Stimulated activated CD4-positive, alpha-beta T cell treated with anti-CD3 and anti-CD28 coated beads, Interleukin-15, amount 100 ng/mL, for 24 hours (primary cell): ENCODE results near the gene OBSCN.

Experiments used
- DNase-seq: peaks from one replicate; pipeline ENCODE4 v3.0.0-alpha.2; 2020

Gene OBSCN

DNA sequence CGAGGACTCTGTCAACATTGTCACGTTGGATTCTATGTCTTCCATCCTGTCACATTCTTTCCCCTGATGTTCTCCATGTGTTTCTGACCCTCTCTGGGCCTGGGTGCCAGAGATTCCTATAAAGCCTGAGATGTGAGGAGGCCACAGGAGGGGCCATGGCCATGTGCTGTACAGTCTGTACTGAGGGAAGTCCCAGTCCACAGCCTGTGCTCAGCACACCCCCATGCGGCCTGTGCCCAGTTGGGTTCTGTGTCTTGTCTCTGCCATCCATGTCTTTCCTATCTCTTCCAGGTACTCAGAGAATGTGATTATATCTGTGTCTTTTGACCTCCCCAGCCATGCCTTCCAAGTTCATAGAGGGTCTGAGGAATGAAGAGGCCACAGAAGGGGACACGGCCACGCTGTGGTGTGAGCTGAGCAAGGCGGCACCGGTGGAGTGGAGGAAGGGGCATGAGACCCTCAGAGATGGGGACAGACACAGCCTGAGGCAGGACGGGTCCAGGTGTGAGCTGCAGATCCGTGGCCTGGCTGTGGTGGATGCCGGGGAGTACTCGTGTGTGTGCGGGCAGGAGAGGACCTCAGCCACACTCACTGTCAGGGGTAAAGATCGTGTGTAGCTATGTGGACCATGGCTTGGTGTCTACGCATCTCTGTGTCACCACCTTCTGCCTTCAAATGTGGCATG, 86.1 kb downstream of the OBSCN start:
- DNase-seq: no peak

- DNase-seq: no peak
These were observed 86.9 kb downstream of the OBSCN start for GRCh38 chr1:228294717-228295116.

DNA sequence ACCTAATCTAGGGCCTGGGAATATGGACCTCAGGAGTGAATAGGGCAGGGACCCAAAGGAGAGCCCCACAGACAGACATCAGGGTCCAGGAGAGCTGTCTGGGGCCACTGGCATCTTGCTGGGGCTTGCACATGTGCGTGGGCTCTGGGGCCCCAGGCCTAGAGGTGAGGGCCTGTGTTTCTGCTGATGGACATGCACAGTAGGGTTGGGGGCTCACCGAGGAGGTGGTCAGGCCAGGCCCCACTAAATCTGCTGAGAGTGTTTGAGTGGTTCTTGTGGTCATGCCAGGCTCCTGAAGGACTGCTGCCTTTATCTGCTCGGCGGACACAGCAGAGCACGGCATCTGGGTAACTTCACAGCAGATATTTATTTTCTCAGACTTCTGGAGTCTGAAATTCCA, 87.4 kb downstream of the OBSCN start:
- DNase-seq: no peak

- DNase-seq: no peak
These were observed 88.1 kb downstream of the OBSCN start for GRCh38 chr1:228295981-228296380.

DNA sequence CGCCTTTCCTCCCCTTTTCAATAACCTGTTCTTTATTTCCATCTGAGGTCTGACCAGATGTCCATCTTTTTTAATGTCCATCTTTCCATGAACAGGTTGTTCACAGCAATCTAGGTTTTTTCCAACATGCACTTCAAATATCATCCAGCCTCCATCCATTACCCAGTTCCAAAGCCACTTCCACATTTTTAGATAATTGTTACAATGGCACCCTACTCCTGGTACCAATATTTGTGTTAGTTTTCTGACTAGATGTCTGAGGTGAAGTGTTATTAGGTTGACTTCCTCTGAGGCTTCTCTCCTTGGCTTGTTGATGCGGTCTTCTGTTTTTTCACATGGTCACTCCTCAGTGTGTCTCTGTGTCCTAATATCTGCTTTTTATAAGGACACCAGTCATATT, 89.4 kb downstream of the OBSCN start:
- DNase-seq: no peak

GRCh38 chr1:228297822-228298221, 90.0 kb downstream of the OBSCN start:
- DNase-seq: no peak

GRCh38 chr1:228298471-228298870, 90.6 kb downstream of the OBSCN start:
- DNase-seq: no peak

- DNase-seq: no peak
These were observed 91.4 kb downstream of the OBSCN start for GRCh38 chr1:228299211-228299610.

DNA sequence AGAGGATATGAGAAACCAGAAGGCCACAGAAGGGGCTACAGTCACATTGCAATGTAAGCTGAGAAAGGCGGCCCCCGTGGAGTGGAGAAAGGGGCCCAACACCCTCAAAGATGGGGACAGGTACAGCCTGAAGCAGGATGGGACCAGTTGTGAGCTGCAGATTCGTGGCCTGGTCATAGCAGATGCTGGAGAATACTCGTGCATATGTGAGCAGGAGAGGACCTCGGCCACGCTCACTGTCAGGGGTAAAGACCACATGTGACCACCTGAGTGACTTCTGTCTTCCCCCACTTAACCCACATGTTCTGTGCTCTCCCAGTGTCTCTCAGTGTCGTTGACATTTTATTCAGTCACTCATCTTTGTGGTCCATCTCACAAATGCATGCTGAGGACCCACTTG, 92.1 kb downstream of the OBSCN start:
- DNase-seq: no peak

DNA sequence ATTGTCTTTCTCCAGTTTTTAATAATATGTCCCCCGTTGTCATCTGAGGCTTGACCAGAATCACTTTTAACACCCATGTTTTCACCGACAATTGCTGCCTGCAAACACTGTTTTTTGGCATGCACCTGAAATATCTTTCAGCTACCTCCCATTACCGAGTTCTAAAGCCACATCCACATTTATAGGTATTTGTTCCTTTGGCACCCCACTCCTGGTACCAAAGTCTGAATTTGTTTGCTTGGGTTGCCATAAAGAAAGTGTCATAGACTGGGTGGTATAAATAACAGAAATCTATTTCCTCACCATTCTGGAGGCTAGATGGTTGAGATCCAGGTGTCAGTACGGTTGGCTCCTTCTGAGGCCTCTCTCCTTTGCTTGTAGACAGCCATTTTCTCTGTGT, 94.2 kb downstream of the OBSCN start:
- DNase-seq: no peak

GRCh38 chr1:228303596-228303995, 95.8 kb downstream of the OBSCN start:
- DNase-seq: no peak

DNA sequence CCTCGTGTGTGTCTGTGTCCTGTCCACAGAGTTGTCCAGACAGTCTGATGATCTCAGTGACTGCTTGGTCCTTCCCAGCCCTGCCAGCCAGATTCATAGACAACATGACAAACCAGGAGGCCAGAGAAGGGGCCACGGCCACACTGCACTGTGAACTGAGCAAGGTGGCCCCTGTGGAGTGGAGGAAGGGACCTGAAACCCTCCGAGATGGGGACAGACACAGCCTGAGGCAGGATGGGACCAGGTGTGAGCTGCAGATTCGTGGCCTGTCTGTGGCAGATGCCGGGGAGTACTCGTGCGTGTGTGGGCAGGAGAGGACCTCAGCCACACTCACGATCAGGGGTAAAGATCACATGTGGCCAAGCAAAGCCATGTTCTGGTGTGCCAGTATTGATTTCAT, 96.4 kb downstream of the OBSCN start:
- DNase-seq: no peak

DNA sequence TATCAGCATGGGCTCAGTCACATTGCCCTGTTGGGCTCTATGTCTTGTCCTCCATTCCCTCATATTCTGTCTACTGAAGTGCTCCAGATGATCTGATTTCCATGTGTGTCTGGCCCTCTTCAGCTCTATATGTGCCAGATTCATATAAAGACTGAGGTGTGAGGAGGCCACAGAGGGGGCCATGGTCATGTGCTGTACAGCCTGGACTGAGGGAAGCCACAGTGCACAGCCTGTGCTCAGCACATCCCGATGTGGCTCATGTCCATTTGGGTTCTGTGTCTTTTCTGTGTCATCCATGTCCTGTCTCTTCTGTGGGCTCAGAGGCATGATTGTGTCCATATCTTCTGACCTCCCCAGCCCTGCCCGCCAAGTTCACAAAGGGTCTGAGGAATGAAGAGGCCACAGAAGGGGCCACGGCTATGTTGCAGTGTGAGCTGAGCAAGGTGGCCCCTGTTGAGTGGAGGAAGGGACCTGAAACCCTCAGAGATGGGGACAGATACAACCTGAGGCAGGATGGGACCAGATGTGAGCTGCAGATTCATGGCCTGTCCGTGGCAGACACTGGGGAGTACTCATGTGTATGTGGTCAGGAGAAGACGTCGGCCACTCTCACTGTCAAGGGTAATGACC, 97.0 kb downstream of the OBSCN start:
- DNase-seq: no peak

- no peak for DNase-seq
These were observed 97.9 kb downstream of the OBSCN start for GRCh38 chr1:228305721-228306152.

DNA sequence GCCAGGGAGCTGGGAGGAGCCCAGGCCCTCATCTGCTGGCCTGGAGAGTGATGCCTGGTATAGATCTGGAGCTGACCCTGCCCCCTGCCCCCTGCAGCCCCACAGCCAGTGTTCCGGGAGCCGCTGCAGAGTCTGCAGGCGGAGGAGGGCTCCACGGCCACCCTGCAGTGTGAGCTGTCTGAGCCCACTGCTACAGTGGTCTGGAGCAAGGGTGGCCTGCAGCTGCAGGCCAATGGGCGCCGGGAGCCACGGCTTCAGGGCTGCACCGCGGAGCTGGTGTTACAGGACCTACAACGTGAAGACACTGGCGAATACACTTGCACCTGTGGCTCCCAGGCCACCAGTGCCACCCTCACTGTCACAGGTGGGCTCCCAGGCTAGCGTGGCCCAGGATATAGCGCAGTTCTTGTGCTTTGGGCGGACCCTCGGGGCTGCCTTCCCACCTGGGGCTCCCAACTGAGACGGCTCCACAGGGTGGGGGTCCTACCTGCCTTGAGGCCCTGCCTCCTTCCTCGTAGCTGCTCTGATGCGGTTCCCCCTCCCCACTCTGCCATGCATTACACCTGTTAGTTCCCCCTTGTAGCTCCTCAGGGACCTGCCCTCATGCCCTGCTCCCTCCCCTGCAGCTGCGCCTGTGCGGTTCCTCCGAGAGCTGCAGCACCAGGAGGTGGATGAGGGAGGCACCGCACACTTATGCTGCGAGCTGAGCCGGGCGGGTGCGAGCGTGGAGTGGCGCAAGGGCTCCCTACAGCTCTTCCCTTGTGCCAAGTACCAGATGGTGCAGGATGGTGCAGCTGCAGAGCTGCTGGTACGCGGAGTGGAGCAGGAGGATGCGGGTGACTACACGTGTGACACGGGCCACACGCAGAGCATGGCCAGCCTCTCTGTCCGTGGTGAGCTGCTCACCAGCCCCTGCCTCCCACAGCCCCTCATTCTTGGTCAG, 98.7 kb downstream of the OBSCN start:
- DNase-seq: no peak

DNA sequence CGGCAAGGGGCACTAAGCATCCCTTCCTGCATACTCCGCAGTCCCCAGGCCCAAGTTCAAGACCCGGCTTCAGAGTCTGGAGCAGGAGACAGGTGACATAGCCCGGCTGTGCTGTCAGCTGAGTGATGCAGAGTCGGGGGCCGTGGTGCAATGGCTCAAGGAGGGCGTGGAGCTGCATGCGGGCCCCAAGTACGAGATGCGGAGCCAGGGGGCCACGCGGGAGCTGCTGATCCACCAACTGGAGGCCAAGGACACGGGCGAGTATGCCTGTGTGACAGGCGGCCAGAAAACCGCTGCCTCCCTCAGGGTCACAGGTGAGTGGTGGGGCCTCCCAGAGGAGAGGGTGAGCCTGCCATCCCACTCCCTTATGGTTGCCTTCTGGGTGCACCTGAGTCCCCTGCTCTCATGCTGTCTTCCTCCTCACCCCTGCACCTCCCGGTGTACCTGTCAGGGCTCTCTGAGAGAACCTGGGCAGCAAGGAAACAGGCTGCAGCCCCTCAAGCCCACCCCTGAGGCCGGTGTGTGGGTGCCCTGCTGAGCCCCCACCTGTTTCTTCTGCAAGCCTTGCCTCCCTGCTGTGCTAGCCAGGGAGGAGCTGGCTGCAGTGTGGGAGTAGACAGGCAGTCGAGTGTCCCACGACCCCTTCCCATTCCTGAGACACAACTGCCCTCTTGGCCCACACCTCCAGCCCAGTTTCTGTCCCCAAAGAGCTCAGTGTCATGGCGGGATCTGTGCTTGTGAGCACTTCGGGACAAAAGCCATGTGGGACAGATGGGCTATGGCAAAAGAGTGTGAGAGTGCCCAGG, 99.6 kb downstream of the OBSCN start:
- no peak for DNase-seq

DNA sequence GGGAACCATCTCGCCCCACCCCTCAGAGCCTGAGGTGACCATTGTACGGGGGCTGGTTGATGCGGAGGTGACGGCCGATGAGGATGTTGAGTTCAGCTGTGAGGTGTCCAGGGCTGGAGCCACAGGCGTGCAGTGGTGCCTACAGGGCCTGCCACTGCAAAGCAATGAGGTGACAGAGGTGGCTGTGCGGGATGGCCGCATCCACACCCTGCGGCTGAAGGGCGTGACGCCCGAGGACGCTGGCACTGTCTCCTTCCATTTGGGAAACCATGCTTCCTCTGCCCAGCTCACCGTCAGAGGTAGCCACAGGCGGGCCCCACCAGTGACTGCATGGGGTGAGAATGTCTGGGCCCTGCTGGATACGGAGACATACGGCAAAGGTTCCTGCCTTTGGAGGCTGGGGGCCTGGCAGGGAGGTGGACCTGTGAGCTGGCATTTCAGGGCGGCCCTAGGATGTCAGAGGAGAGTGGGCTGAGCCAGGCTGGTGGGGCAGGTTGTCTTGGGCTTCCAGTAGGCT, 100.3 kb downstream of the OBSCN start:
- no peak for DNase-seq

DNA sequence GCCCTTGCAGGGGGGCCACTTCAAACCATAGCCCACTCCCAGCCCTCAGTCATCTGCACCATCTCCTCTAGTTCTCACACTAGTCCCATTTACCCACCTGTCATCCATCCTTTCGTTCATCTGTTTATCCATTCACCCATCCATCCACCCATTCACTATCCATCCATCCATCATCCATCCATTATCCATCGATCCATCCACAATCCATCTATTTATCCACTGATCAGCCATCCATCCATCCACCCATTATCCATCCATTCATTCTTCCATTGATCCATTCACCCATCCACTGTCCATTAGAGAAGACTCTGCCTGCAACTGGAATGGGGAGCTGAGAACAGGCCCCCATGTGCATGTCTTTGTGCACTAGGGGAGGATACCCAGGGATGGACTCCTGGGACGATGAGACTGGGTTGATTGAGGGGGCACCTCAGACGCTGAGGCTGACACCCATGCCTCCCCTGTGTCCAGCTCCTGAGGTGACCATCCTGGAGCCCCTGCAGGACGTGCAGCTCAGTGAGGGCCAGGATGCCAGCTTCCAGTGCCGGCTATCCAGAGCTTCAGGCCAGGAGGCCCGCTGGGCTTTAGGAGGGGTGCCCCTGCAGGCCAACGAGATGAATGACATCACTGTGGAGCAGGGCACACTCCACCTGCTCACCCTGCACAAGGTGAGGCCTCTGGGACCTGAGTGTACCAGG, 100.9 kb downstream of the OBSCN start:
- DNase-seq: no peak

- no peak for DNase-seq
These were observed 101.7 kb downstream of the OBSCN start for GRCh38 chr1:228309326-228310067.

GRCh38 chr1:228310162-228310792, 102.4 kb downstream of the OBSCN start:
- no peak for DNase-seq

GRCh38 chr1:228311091-228311490, 103.2 kb downstream of the OBSCN start:
- DNase-seq: no peak
